HL-60/S4 treated with phorbol 12-myristate 13-acetate at 8.2 ng/mL for 4 days and 3 days (cell line): ENCODE results near the gene ARHGAP26.
"Not testable (repeated sequence)": the region's sequence is repeated elsewhere in the genome, so short reads cannot be mapped to it uniquely, and the experiment has no call there.

Source experiments
- in situ Hi-C: fragments of 300-500 bp; cut with MboI; formaldehyde crosslinking; loops from 2 replicates; pipeline ENCODE4 v1.15.0; 2022; ENCODE audit warnings: low sequenced_read_pairs

ARHGAP26 gene

GRCh38 chr5:143182901-143183820 lies 413.0 kb downstream of the ARHGAP26 start:
- in situ Hi-C loops = no loop called here

GRCh38 chr5:143183989-143184388 lies 413.8 kb downstream of the ARHGAP26 start:
- in situ Hi-C loops = no loop called here

- in situ Hi-C loops = no loop called here
These were observed 416.4 kb downstream of the ARHGAP26 start for GRCh38 chr5:143186623-143187022.

GRCh38 chr5:143187495-143187894 lies 417.3 kb downstream of the ARHGAP26 start:
- in situ Hi-C loops = no loop called here

- in situ Hi-C loops = no loop called here
These were observed 417.9 kb downstream of the ARHGAP26 start for GRCh38 chr5:143188083-143188482.

GRCh38 chr5:143188692-143189091 lies 418.5 kb downstream of the ARHGAP26 start:
- in situ Hi-C loops = no loop called here

- in situ Hi-C loops = no loop called here
These were observed 420.2 kb downstream of the ARHGAP26 start for GRCh38 chr5:143190260-143190810.

GRCh38 chr5:143191720-143192119 lies 421.5 kb downstream of the ARHGAP26 start:
- in situ Hi-C loops = no loop called here

- in situ Hi-C loops = no loop called here
These were observed 422.2 kb downstream of the ARHGAP26 start for GRCh38 chr5:143192191-143192900.

- in situ Hi-C loops = no loop called here
These were observed 424.0 kb downstream of the ARHGAP26 start for GRCh38 chr5:143194206-143194605.

GRCh38 chr5:143194713-143195112 lies 424.5 kb downstream of the ARHGAP26 start:
- in situ Hi-C loops = no loop called here

- in situ Hi-C loops = no loop called here
These were observed 425.3 kb downstream of the ARHGAP26 start for GRCh38 chr5:143195491-143195890.

GRCh38 chr5:143196601-143197259 lies 426.6 kb downstream of the ARHGAP26 start:
- in situ Hi-C loops = no loop called here

- in situ Hi-C loops = no loop called here
These were observed 427.1 kb downstream of the ARHGAP26 start for GRCh38 chr5:143197260-143197656.

- in situ Hi-C loops = no loop called here
These were observed 428.2 kb downstream of the ARHGAP26 start for GRCh38 chr5:143198332-143198731.

GRCh38 chr5:143199161-143199560 lies 429.0 kb downstream of the ARHGAP26 start:
- in situ Hi-C loops = no loop called here

- in situ Hi-C loops = no loop called here
These were observed 429.7 kb downstream of the ARHGAP26 start for GRCh38 chr5:143199843-143200242.

GRCh38 chr5:143200781-143201398 lies 430.7 kb downstream of the ARHGAP26 start:
- in situ Hi-C loops = no loop called here

- in situ Hi-C loops = no loop called here
These were observed 431.4 kb downstream of the ARHGAP26 start for GRCh38 chr5:143201589-143201988.

GRCh38 chr5:143203301-143203956 lies 433.3 kb downstream of the ARHGAP26 start:
- in situ Hi-C loops = not testable (repeated sequence)
